Liver (tissue), 9 donors: ENCODE results near the gene TLCD4. TPM values are rescaled to one million over a fixed set of nuclear protein-coding genes. Genes with fewer than 3 reads are reported as not detected.

Experiments
- DNase-seq: peaks from one replicate; pipeline ENCODE4 v3.0.0-alpha.2; 2017; ENCODE audit warnings: low spot score
- H3K27ac ChIP-seq, 2 donors: one replicate each; pipeline ENCODE4 v1.7.0; 2013; ENCODE audit warnings: inconsistent platforms in 2 of 2, low read length in 2 of 2, control low read depth in 1 of 2, low read depth in 1 of 2, mild to moderate bottlenecking in 1 of 2
- H3K27me3 ChIP-seq, 4 donors: one replicate each; pipeline versions ENCODE4 v1.6.1 to v1.7.0; 2013; ENCODE audit warnings: low read length in 3 of 4, inconsistent platforms in 1 of 4, mild to moderate bottlenecking in 1 of 4, moderate library complexity in 1 of 4; ENCODE audit not compliant: control insufficient read depth in 4 of 4, insufficient read depth in 4 of 4
- H3K36me3 ChIP-seq, 4 donors: one replicate each; pipeline versions ENCODE4 v1.6.1 to v1.7.0; 2013; ENCODE audit warnings: low read length in 3 of 4, mild to moderate bottlenecking in 3 of 4, low read depth in 1 of 4, moderate library complexity in 1 of 4; ENCODE audit not compliant: control insufficient read depth in 4 of 4, insufficient read depth in 3 of 4
- H3K4me1 ChIP-seq, 4 donors: one replicate each; pipeline versions ENCODE4 v1.6.1 to v1.7.0; 2013; ENCODE audit warnings: low read length in 3 of 4, mild to moderate bottlenecking in 3 of 4, moderate library complexity in 1 of 4; ENCODE audit not compliant: control insufficient read depth in 4 of 4, insufficient read depth in 4 of 4
- H3K4me3 ChIP-seq, 3 donors: one replicate each; pipeline versions ENCODE4 v1.6.1 to v1.7.0; 2013; ENCODE audit warnings: low read length in 3 of 3, control low read depth in 1 of 3, low read depth in 1 of 3, mild to moderate bottlenecking in 1 of 3
- H3K9ac ChIP-seq, 2 donors: one replicate each; pipeline ENCODE4 v1.7.0; 2013; ENCODE audit warnings: low read length in 2 of 2, mild to moderate bottlenecking in 2 of 2, moderate library complexity in 2 of 2, control low read depth in 1 of 2, low read depth in 1 of 2
- H3K9me3 ChIP-seq, 4 donors: one replicate each; pipeline versions ENCODE4 v1.6.1 to v1.7.0; 2013; ENCODE audit warnings: low read length in 3 of 4; ENCODE audit not compliant: control insufficient read depth in 4 of 4
- ATF3 ChIP-seq: IDR thresholded peaks from 2 replicates; pipeline ENCODE4 v1.6.1; 2016; ENCODE audit warnings: antibody characterized with exemption
- CTCF ChIP-seq: fragments of 150-350 bp; IDR thresholded peaks from 2 replicates; pipeline ENCODE4 v1.5.1; 2017; ENCODE audit warnings: improper control_type of control experiment, low read depth, low read length; ENCODE audit not compliant: missing input control
- EGR1 ChIP-seq, 2 donors: IDR thresholded peaks; 2 replicates each; pipeline ENCODE4 v1.6.1; 2016 to 2018; ENCODE audit warnings: antibody characterized with exemption in 2 of 2, low read depth in 2 of 2
- FOXA1 ChIP-seq: IDR thresholded peaks from 2 replicates; pipeline ENCODE4 v1.6.1; 2016; ENCODE audit warnings: antibody characterized with exemption
- FOXA2 ChIP-seq: IDR thresholded peaks from 2 replicates; pipeline ENCODE4 v1.6.1; 2016; ENCODE audit warnings: antibody characterized with exemption
- GABPA ChIP-seq, 2 donors: IDR thresholded peaks in 1 of 2; conservative IDR thresholded peaks in 1 of 2; 2 replicates each; pipeline ENCODE4 v1.6.1; 2016; ENCODE audit warnings: antibody characterized with exemption in 2 of 2, mild to moderate bottlenecking in 1 of 2, moderate library complexity in 1 of 2
- HNF4A ChIP-seq, 2 donors: conservative IDR thresholded peaks; 2 replicates each; pipeline ENCODE4 v1.6.1; 2016; ENCODE audit warnings: antibody characterized with exemption in 2 of 2, mild to moderate bottlenecking in 2 of 2
- HNF4G ChIP-seq: IDR thresholded peaks from 2 replicates; pipeline ENCODE4 v1.6.1; 2016; ENCODE audit warnings: antibody characterized with exemption
- JUND ChIP-seq, 2 donors: IDR thresholded peaks; 2 replicates each; pipeline ENCODE4 v1.6.1; 2016; ENCODE audit warnings: antibody characterized with exemption in 2 of 2
- MAX ChIP-seq: IDR thresholded peaks from 2 replicates; pipeline ENCODE4 v1.6.1; 2016; ENCODE audit warnings: antibody characterized with exemption
- NR2F2 ChIP-seq: IDR thresholded peaks from 2 replicates; pipeline ENCODE4 v1.6.1; 2016; ENCODE audit warnings: antibody characterized with exemption
- RAD21 ChIP-seq, 2 donors: IDR thresholded peaks; 2 replicates each; pipeline ENCODE4 v1.6.1; 2016; ENCODE audit warnings: antibody characterized with exemption in 2 of 2, mild to moderate bottlenecking in 2 of 2
- REST ChIP-seq: IDR thresholded peaks from 2 replicates; pipeline ENCODE4 v1.6.1; 2016; ENCODE audit warnings: antibody characterized with exemption, mild to moderate bottlenecking
- RXRA ChIP-seq, 2 donors: IDR thresholded peaks; 2 replicates each; pipeline ENCODE4 v1.6.1; 2017 to 2018; ENCODE audit warnings: antibody characterized with exemption in 2 of 2, mild to moderate bottlenecking in 1 of 2
- SP1 ChIP-seq: IDR thresholded peaks from 2 replicates; pipeline ENCODE4 v1.6.1; 2018; ENCODE audit warnings: antibody characterized with exemption, mild to moderate bottlenecking
- TAF1 ChIP-seq: conservative IDR thresholded peaks from 2 replicates; pipeline ENCODE4 v1.6.1; 2016; ENCODE audit warnings: antibody characterized with exemption, mild to moderate bottlenecking
- YY1 ChIP-seq: IDR thresholded peaks from 2 replicates; pipeline ENCODE4 v1.6.1; 2016; ENCODE audit warnings: antibody characterized with exemption, mild to moderate bottlenecking
- ZBTB33 ChIP-seq: IDR thresholded peaks from 2 replicates; pipeline ENCODE4 v1.6.1; 2016; ENCODE audit warnings: antibody characterized with exemption
- WGBS: extraction: QIAGEN DNeasy Blood & Tissue Kit; methylation state at CpG from one replicate; pipeline ENCODE4 v1.1.7; 2013; 5-methylcytosine and 5-hydroxymethylcytosine counted together
- polyA plus RNA-seq, 2 donors: library from polyadenylated mRNA; stranded (reverse) in 1 of 2; unstranded in 1 of 2; fragments of 200-250 nt in 1 of 2; fragments of >200 nt in 1 of 2; fragmentation: Nextera tagmentation in 1 of 2; extraction: Ambion mirVana in 1 of 2; gene quantifications; one replicate each; pipeline versions ENCODE4 v1.2.1 to v1.2.3, GENCODE V29; 2013 to 2015
- total RNA-seq, 2 donors: library from RNA; depleted of rRNA; stranded (reverse); fragments of >200 nt; gene quantifications; one replicate each; pipeline ENCODE4 v1.2.3, GENCODE V29; 2014
- donor health status: healthy.
- donor health status: healthy.
- donor health status: healthy.
- donor health status: healthy.
- donor health status: healthy.

TLCD4 gene
- total and polyA plus RNA-seq, 4 donors: 24.9 to 131 (median 85.6) TPM

GRCh38 chr1:95069710-95070093 is 47.5 kb upstream of the TLCD4 start:
- no peak overlapping the region for H3K4me3 ChIP-seq
- peak overlapping the region; percentile 77 to 79 for H3K27ac ChIP-seq
- H3K9me3 ChIP-seq: no peaks in the 10 kb centered on the region
- no peaks in the 10 kb centered on the region for H3K27me3 ChIP-seq
- peaks cover 10 to 48% (median 42%) of the 10 kb centered on the region in 4 donors for H3K4me1 ChIP-seq
- TF ChIP-seq FOXA1: no peak
- TF ChIP-seq GABPA (IDR thresholded peaks at IDR 0.05 in 1 of 2, conservative IDR thresholded peaks at IDR 0.05 in 1 of 2): no peak
- no peak for TF ChIP-seq RXRA (IDR thresholded peaks at IDR 0.05)
- no peak for TF ChIP-seq MAX
- TF ChIP-seq JUND (IDR thresholded peaks at IDR 0.05): no peak
- TF ChIP-seq CTCF: no peak
- no peak for TF ChIP-seq YY1
- no peak for TF ChIP-seq REST
- TF ChIP-seq ATF3: no peak
- TF ChIP-seq HNF4A (conservative IDR thresholded peaks at IDR 0.05): no peak
- no peak for TF ChIP-seq HNF4G
- no peak for TF ChIP-seq EGR1 (IDR thresholded peaks at IDR 0.05; ENCODE audit: low read depth in 2 of 2)
- TF ChIP-seq SP1: no peak
- no peak for TF ChIP-seq FOXA2
- no peak for TF ChIP-seq TAF1
- TF ChIP-seq NR2F2: no peak
- TF ChIP-seq RAD21 (IDR thresholded peaks at IDR 0.05): no peak
- no peak for TF ChIP-seq ZBTB33
- H3K36me3 ChIP-seq: peaks cover 0 to 2% (median under 1%) of the 10 kb centered on the region in 4 donors
- no peak for DNase-seq
- WGBS: 87% methylated on average over 5 of the region's 5 CpGs
- no peak overlapping the region for H3K9ac ChIP-seq
